Trophoblast cell (in vitro differentiated cells and primary cell): ENCODE data around the gene UBE2N.
A peak's percentile ranks its signal among the peaks of the same experiment; 100 is the strongest.

Source experiments
- DNase-seq, 2 donors: peaks; one replicate each; pipeline ENCODE4 v3.0.0-alpha.2; 2016
- H2AFZ ChIP-seq: 2 replicates; pipeline ENCODE4 v1.6.1; 2013; ENCODE audit warnings: low read length, moderate library complexity, mild to moderate bottlenecking; ENCODE audit not compliant: insufficient read depth, poor library complexity
- H2AK5ac ChIP-seq: 2 replicates; pipeline ENCODE4 v1.6.1; 2013; ENCODE audit warnings: mild to moderate bottlenecking, low read length
- H2BK120ac ChIP-seq: 2 replicates; pipeline ENCODE4 v1.6.1; 2013; ENCODE audit warnings: low read length, mild to moderate bottlenecking, moderate library complexity; ENCODE audit not compliant: insufficient read depth, poor library complexity
- H2BK12ac ChIP-seq: 2 replicates; pipeline ENCODE4 v1.6.1; 2013; ENCODE audit warnings: mild to moderate bottlenecking, low read length, moderate library complexity
- H2BK5ac ChIP-seq: 2 replicates; pipeline ENCODE4 v1.6.1; 2013; ENCODE audit warnings: low read length, low read depth, moderate library complexity, mild to moderate bottlenecking; ENCODE audit not compliant: poor library complexity
- H3K14ac ChIP-seq: 2 replicates; pipeline ENCODE4 v1.6.1; 2013; ENCODE audit warnings: mild to moderate bottlenecking, low read length
- H3K18ac ChIP-seq: 2 replicates; pipeline ENCODE4 v1.6.1; 2013; ENCODE audit warnings: mild to moderate bottlenecking, low read length
- H3K23ac ChIP-seq: 2 replicates; pipeline ENCODE4 v1.6.1; 2013; ENCODE audit warnings: low read length
- H3K27ac ChIP-seq: 2 replicates; pipeline ENCODE4 v1.5.1; 2013; ENCODE audit warnings: low read depth, mild to moderate bottlenecking, inconsistent platforms, low read length, moderate library complexity
- H3K27me3 ChIP-seq: 2 replicates; pipeline ENCODE4 v1.6.1; 2013; ENCODE audit warnings: inconsistent platforms, mild to moderate bottlenecking, low read length, moderate library complexity; ENCODE audit not compliant: insufficient read depth
- H3K36me3 ChIP-seq, 2 experiments: 1 replicate in 1 of 2; 2 replicates in 1 of 2; pipeline ENCODE4 v1.6.1; 2013; ENCODE audit warnings: low read length in 2 of 2, mild to moderate bottlenecking in 2 of 2, moderate library complexity in 1 of 2; ENCODE audit not compliant: insufficient read depth in 2 of 2, control insufficient read depth in 1 of 2
- H3K4ac ChIP-seq: 2 replicates; pipeline ENCODE4 v1.6.1; 2013; ENCODE audit warnings: low read depth, mild to moderate bottlenecking, low read length, moderate library complexity
- H3K4me1 ChIP-seq, 2 experiments: 1 replicate in 1 of 2; 2 replicates in 1 of 2; pipeline ENCODE4 v1.6.1; 2013; ENCODE audit warnings: low read length in 2 of 2, mild to moderate bottlenecking in 2 of 2, moderate library complexity in 1 of 2; ENCODE audit not compliant: insufficient read depth in 2 of 2, control insufficient read depth in 1 of 2
- H3K4me2 ChIP-seq: 2 replicates; pipeline ENCODE4 v1.6.1; 2013; ENCODE audit warnings: inconsistent platforms, mild to moderate bottlenecking, low read length, moderate library complexity
- H3K4me3 ChIP-seq: 2 replicates; pipeline ENCODE4 v1.5.1; 2013; ENCODE audit warnings: mild to moderate bottlenecking, low read depth, low read length, inconsistent platforms
- H3K79me1 ChIP-seq: one replicate; pipeline ENCODE4 v1.6.1; 2013; ENCODE audit warnings: low read length
- H3K79me2 ChIP-seq: 2 replicates; pipeline ENCODE4 v1.6.1; 2013; ENCODE audit warnings: low read length, mild to moderate bottlenecking; ENCODE audit not compliant: control insufficient read depth, insufficient read depth, poor library complexity
- H3K9ac ChIP-seq: 2 replicates; pipeline ENCODE4 v1.6.1; 2013; ENCODE audit warnings: mild to moderate bottlenecking, low read length
- H3K9me3 ChIP-seq: 2 replicates; pipeline ENCODE4 v1.6.1; 2013; ENCODE audit warnings: low read depth, mild to moderate bottlenecking, control low read depth, inconsistent platforms, low read length; ENCODE audit not compliant: insufficient read depth
- H4K12ac ChIP-seq: 2 replicates; pipeline ENCODE4 v1.6.1; 2013; ENCODE audit warnings: low read depth, mild to moderate bottlenecking, low read length, moderate library complexity
- H4K8ac ChIP-seq: 2 replicates; pipeline ENCODE4 v1.6.1; 2013; ENCODE audit warnings: low read depth, mild to moderate bottlenecking, low read length, moderate library complexity
- H4K91ac ChIP-seq: one replicate; pipeline ENCODE4 v1.6.1; 2013; ENCODE audit warnings: low read depth, mild to moderate bottlenecking, low read length, moderate library complexity
- WGBS: extraction: QIAGEN DNeasy Blood & Tissue Kit; methylation state at CpG from one replicate; pipeline ENCODE4 v1.1.7; 2013; ENCODE audit warnings: missing lambda C conversion rate; ENCODE audit not compliant: insufficient read length, insufficient coverage; ENCODE audit errors: extremely low coverage; 5-methylcytosine and 5-hydroxymethylcytosine counted together

UBE2N gene

DNA sequence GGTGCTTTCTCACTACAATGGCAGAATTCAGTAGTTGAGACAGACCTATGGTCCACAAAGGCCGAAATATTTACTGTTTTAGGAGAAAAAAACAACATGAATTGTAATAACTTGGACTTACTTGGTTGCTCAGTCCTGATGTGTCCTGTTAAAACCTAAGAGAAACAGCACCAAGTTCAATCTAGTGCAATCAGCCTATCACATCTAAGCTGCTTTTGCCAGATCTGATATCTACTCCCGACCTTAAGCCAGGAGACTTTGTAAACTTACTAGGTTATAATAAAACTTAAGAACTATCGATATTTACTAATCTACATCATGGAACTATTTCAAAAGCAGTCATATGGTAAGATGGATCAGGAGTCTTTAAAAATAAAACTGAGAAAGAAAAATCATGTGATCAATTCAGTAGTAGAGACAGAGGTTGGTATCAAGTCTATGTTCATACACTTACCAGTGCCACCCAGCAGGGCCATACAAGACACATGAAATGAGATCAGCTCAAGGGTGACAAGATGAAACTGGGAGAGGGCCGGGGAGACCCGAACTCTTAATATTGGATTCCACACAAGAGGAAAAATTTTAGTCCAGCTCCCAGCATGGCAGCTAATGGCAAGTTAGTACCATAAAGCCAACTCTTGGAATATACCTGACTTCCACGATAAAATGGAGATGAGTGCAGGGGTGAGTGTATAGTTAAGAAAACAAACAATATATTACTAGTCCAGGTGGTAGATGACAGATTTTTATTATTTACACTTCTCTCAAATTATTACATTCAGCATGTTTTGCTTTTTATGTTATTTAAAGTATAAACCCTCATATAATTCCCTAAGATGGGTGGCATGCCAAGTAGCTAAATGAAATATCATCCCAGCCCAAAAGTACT, 36.5 kb downstream of the UBE2N start:
- Histone ChIP-seq H3K9ac (no peak overlapping the region), H3K27me3 (no peaks in the 10 kb centered on the region), H3K4me3 (no peak overlapping the region), H3K4me1 (no peaks in the 10 kb centered on the region), H2AFZ (no peak overlapping the region), H3K4ac (no peak overlapping the region), H4K8ac (no peak overlapping the region), H3K9me3 (no peaks in the 10 kb centered on the region), H3K79me1 (no peaks in the 10 kb centered on the region), H4K91ac (no peak overlapping the region), H2BK5ac (no peak overlapping the region), H2AK5ac (no peak overlapping the region), H3K27ac (no peak overlapping the region), H2BK120ac (no peak overlapping the region), H3K14ac (no peak overlapping the region), H3K36me3 (peaks cover 4 to 7% of the 10 kb centered on the region in 2 experiments), H2BK12ac (no peak overlapping the region), H3K79me2 (no peaks in the 10 kb centered on the region), H3K18ac (no peak overlapping the region), H3K4me2 (no peak overlapping the region), H3K23ac (no peak overlapping the region), H4K12ac (no peak overlapping the region)
- no peak for DNase-seq
- WGBS: no CpG with 5 or more reads among the region's 6 CpGs

- no peaks in the 10 kb centered on the region for H3K27me3 ChIP-seq
- no peak overlapping the region for H4K8ac ChIP-seq
- no peak overlapping the region for H3K14ac ChIP-seq
- no peak overlapping the region for H4K12ac ChIP-seq
- H3K4ac ChIP-seq: no peak overlapping the region
- H3K4me1 ChIP-seq: no peaks in the 10 kb centered on the region
- H2AFZ ChIP-seq: no peak overlapping the region
- no peak overlapping the region for H2BK5ac ChIP-seq
- no peak overlapping the region for H3K4me3 ChIP-seq
- H2BK12ac ChIP-seq: no peak overlapping the region
- no peaks in the 10 kb centered on the region for H3K79me1 ChIP-seq
- peaks cover 4 to 7% of the 10 kb centered on the region in 2 experiments for H3K36me3 ChIP-seq
- DNase-seq: peak; percentile 19 to 68
- no peaks in the 10 kb centered on the region for H3K9me3 ChIP-seq
- H3K18ac ChIP-seq: no peak overlapping the region
- WGBS: no CpG with 5 or more reads among the region's 7 CpGs
- H3K4me2 ChIP-seq: no peak overlapping the region
- no peak overlapping the region for H3K23ac ChIP-seq
- H2AK5ac ChIP-seq: no peak overlapping the region
- H3K9ac ChIP-seq: no peak overlapping the region
- no peak overlapping the region for H3K27ac ChIP-seq
- no peaks in the 10 kb centered on the region for H3K79me2 ChIP-seq
- no peak overlapping the region for H4K91ac ChIP-seq
- no peak overlapping the region for H2BK120ac ChIP-seq
These were observed 37.6 kb downstream of the UBE2N start for GRCh38 chr12:93403988-93404803.

- peak in 1 of 2 donors; percentile 33 for DNase-seq
- H3K23ac ChIP-seq: no peak overlapping the region
- H4K91ac ChIP-seq: no peak overlapping the region
- H2AFZ ChIP-seq: no peak overlapping the region
- no peaks in the 10 kb centered on the region for H3K9me3 ChIP-seq
- WGBS: no CpG with 5 or more reads among the region's 11 CpGs
- no peak overlapping the region for H3K27ac ChIP-seq
- H3K4ac ChIP-seq: no peak overlapping the region
- no peaks in the 10 kb centered on the region for H3K27me3 ChIP-seq
- H3K79me1 ChIP-seq: no peaks in the 10 kb centered on the region
- H4K12ac ChIP-seq: no peak overlapping the region
- peaks cover 6 to 9% of the 10 kb centered on the region in 2 experiments for H3K36me3 ChIP-seq
- no peak overlapping the region for H4K8ac ChIP-seq
- H3K14ac ChIP-seq: no peak overlapping the region
- no peaks in the 10 kb centered on the region for H3K4me1 ChIP-seq
- no peak overlapping the region for H3K18ac ChIP-seq
- H2BK5ac ChIP-seq: no peak overlapping the region
- H2BK120ac ChIP-seq: no peak overlapping the region
- no peak overlapping the region for H3K4me2 ChIP-seq
- H3K79me2 ChIP-seq: no peaks in the 10 kb centered on the region
- H2BK12ac ChIP-seq: no peak overlapping the region
- no peak overlapping the region for H3K4me3 ChIP-seq
- no peak overlapping the region for H2AK5ac ChIP-seq
- H3K9ac ChIP-seq: no peak overlapping the region
These were observed 39.1 kb downstream of the UBE2N start for GRCh38 chr12:93402333-93403311.
